K562 (cell line): ENCODE measurements around the gene RPL28. TPM values are rescaled to one million over a fixed set of nuclear protein-coding genes. Genes with fewer than 3 reads are reported as not detected.

Experiments
- ASH1L ChIP-seq: fragments of 450-650 bp; IDR thresholded peaks from 2 replicates; pipeline ENCODE4 v1.6.1; 2018; ENCODE audit warnings: borderline replicate concordance, mild to moderate bottlenecking, low read depth; ENCODE audit not compliant: partially characterized antibody
- BCOR ChIP-seq: fragments of 450-650 bp; IDR thresholded peaks from 2 replicates; pipeline ENCODE4 v1.6.1; 2016
- FOXM1 ChIP-seq, 2 experiments: fragments of 450-650 bp in 1 of 2; sonication (generic) in 1 of 2; formaldehyde crosslinking in 1 of 2; IDR thresholded peaks; 2 replicates each; pipeline versions ENCODE4 v1.6.1 to v1.9.0; 2017 to 2022; ENCODE audit warnings: low read depth in 2 of 2, mild to moderate bottlenecking in 2 of 2, missing genetic modification reagents in 1 of 2, moderate library complexity in 1 of 2
- HDAC8 ChIP-seq: fragments of 450-650 bp; IDR thresholded peaks from 2 replicates; pipeline ENCODE4 v1.6.1; 2016; ENCODE audit warnings: mild to moderate bottlenecking, missing genetic modification characterization, moderate library complexity, missing compliant biosample characterization
- MTA3 ChIP-seq: fragments of 450-650 bp; formaldehyde crosslinking; IDR thresholded peaks from 2 replicates; pipeline ENCODE4 v1.6.1; 2017; ENCODE audit warnings: mild to moderate bottlenecking, borderline replicate concordance
- PURB ChIP-seq: sonication (generic); formaldehyde crosslinking; IDR thresholded peaks from 2 replicates; pipeline ENCODE4 v1.9.0; 2021; ENCODE audit warnings: low read depth, mild to moderate bottlenecking, missing genetic modification reagents
- RAD51 ChIP-seq: fragments of 450-650 bp; IDR thresholded peaks from 2 replicates; pipeline ENCODE4 v1.7.1; 2016; ENCODE audit warnings: low read depth, mild to moderate bottlenecking, borderline replicate concordance
- SAFB2 ChIP-seq: fragments of 200-400 bp; formaldehyde crosslinking; IDR thresholded peaks from 2 replicates; pipeline ENCODE4 v1.6.1; 2018; ENCODE audit warnings: borderline replicate concordance, low read length, low read depth, moderate library complexity; ENCODE audit not compliant: severe bottlenecking
- SMAD2 ChIP-seq: fragments of 150-350 bp; IDR thresholded peaks from 2 replicates; pipeline ENCODE4 v1.6.1; 2014; ENCODE audit warnings: low read depth, mild to moderate bottlenecking, low read length
- TCF7 ChIP-seq: sonication (generic); IDR thresholded peaks from 2 replicates; pipeline ENCODE4 v1.6.1; 2016; ENCODE audit warnings: antibody characterized with exemption, borderline replicate concordance
- TOE1 ChIP-seq, 2 experiments: fragments of 450-650 bp in 1 of 2; sonication (generic) in 1 of 2; formaldehyde crosslinking in 1 of 2; IDR thresholded peaks; 2 replicates each; pipeline versions ENCODE4 v1.7.1 to v1.8.0; 2016 to 2022; ENCODE audit warnings: borderline replicate concordance in 2 of 2, mild to moderate bottlenecking in 2 of 2, antibody characterized with exemption in 1 of 2, inconsistent platforms in 1 of 2, low read depth in 1 of 2, missing genetic modification reagents in 1 of 2, moderate library complexity in 1 of 2
- WHSC1 ChIP-seq: IDR thresholded peaks from one replicate; pipeline ENCODE4 v1.6.1; 2012; ENCODE audit warnings: low read length, control low read depth, inconsistent platforms
- XRCC3 ChIP-seq: fragments of 450-650 bp; IDR thresholded peaks from 2 replicates; pipeline ENCODE4 v1.6.1; 2017; ENCODE audit warnings: mild to moderate bottlenecking, moderate library complexity
- ZBTB17 ChIP-seq: fragments of 450-650 bp; formaldehyde crosslinking; IDR thresholded peaks from 2 replicates; pipeline ENCODE4 v1.4.0; 2020; ENCODE audit warnings: mild to moderate bottlenecking
- ZBTB8A ChIP-seq: fragments of 450-650 bp; IDR thresholded peaks from 2 replicates; pipeline ENCODE4 v1.6.1; 2018; ENCODE audit warnings: mild to moderate bottlenecking, moderate library complexity; ENCODE audit not compliant: partially characterized antibody
- ZKSCAN8 ChIP-seq: fragments of 200-800 bp; sonication (Bioruptor generic); IDR thresholded peaks from 2 replicates; pipeline ENCODE4 v1.6.1; 2016; ENCODE audit warnings: missing genetic modification characterization, missing compliant biosample characterization
- ZNF232 ChIP-seq: sonication (generic); formaldehyde crosslinking; IDR thresholded peaks from 2 replicates; pipeline ENCODE4 v1.8.0; 2022; ENCODE audit warnings: mild to moderate bottlenecking, missing genetic modification reagents
- ZNF586 ChIP-seq: fragments of 450-650 bp; formaldehyde crosslinking; conservative IDR thresholded peaks from 2 replicates; pipeline ENCODE4 v1.4.0; 2020; ENCODE audit warnings: mild to moderate bottlenecking, moderate library complexity
- ZNF668 ChIP-seq: fragments of 250-450 bp; sonication (Bioruptor Pico); IDR thresholded peaks from 2 replicates; pipeline ENCODE4 v1.8.0; 2022; ENCODE audit warnings: mild to moderate bottlenecking, inconsistent platforms
- ZNF785 ChIP-seq: fragments of 250-450 bp; sonication (Bioruptor Pico); IDR thresholded peaks from 2 replicates; pipeline ENCODE4 v1.4.0; 2020; ENCODE audit warnings: mild to moderate bottlenecking
- ZZZ3 ChIP-seq: fragments of 450-650 bp; IDR thresholded peaks from 2 replicates; pipeline ENCODE4 v1.6.1; 2016; ENCODE audit warnings: antibody characterized with exemption, mild to moderate bottlenecking, moderate library complexity
- polyA plus RNA-seq, 8 experiments: library from polyadenylated mRNA; depleted of rRNA in 4 of 8; stranded (reverse) in 5 of 8; unstranded in 3 of 8; fragments of >200 nt; fragmentation: Nextera tagmentation in 2 of 8; fragmentation: Illumina TruSeq in 1 of 8; extraction: Ambion mirVana in 2 of 8; extraction: Trizol in 1 of 8; gene quantifications; 2 replicates each; pipeline versions ENCODE4 v1.2.1 to v1.2.3, GENCODE V29; 2011 to 2014; ENCODE audit warnings: inconsistent platforms in 1 of 8, missing spikeins in 1 of 8
- total RNA-seq, 7 experiments: library from RNA; depleted of rRNA in 6 of 7; stranded (reverse); fragments of >200 nt in 6 of 7; fragmentation: Illumina TruSeq in 2 of 7; extraction: Trizol in 2 of 7; gene quantifications; 2 replicates each; pipeline versions ENCODE4 v1.2.1 to v1.2.3, GENCODE V29; 2011 to 2021; ENCODE audit warnings: low replicate concordance in 1 of 7
- TF ChIP-seq, protein P1 (sequence below): sonication (generic); formaldehyde crosslinking; IDR thresholded peaks from 2 replicates; pipeline ENCODE4 v1.8.0; 2022; ENCODE audit warnings: missing genetic modification reagents, mild to moderate bottlenecking, moderate library complexity, borderline replicate concordance

Gene RPL28
- total and polyA plus RNA-seq, 9 of the 15 experiments (the other 6 are each of a cell fraction or from before 2014, with no cell fraction given): 124 to 3,106 (median 622) TPM

- TF ChIP-seq ZNF785 (CRISPR knock-in tag): no peak
- no peak for TF ChIP-seq ZNF668 (CRISPR knock-in tag)
- TF ChIP-seq, protein P1, sequence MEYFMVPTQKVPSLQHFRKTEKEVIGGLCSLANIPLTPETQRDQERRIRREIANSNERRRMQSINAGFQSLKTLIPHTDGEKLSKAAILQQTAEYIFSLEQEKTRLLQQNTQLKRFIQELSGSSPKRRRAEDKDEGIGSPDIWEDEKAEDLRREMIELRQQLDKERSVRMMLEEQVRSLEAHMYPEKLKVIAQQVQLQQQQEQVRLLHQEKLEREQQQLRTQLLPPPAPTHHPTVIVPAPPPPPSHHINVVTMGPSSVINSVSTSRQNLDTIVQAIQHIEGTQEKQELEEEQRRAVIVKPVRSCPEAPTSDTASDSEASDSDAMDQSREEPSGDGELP (CRISPR knock-in tag): peak; percentile 77; the same call in 1 of the 2 replicates
- TF ChIP-seq WHSC1: no peak
- TF ChIP-seq ZNF586 (CRISPR knock-in tag): no peak
- TF ChIP-seq ZKSCAN8 (CRISPR knock-in tag): no peak
- no peak for TF ChIP-seq XRCC3
- no peak for TF ChIP-seq ZBTB17 (CRISPR knock-in tag)
- peak; percentile 92; the same call in 1 of the 2 replicates for TF ChIP-seq MTA3
- no peak for TF ChIP-seq RAD51
- TF ChIP-seq ZZZ3: no peak
- TF ChIP-seq ASH1L: peak; percentile 98
- no peak for TF ChIP-seq TCF7
- no peak for TF ChIP-seq ZBTB8A
- peak; percentile 40; the same call in 1 of the 2 replicates for TF ChIP-seq FOXM1 (IDR thresholded peaks at IDR 0.05; ENCODE audit: low read depth)
- no peak for TF ChIP-seq FOXM1 (CRISPR knock-in tag; IDR thresholded peaks at IDR 0.05; ENCODE audit: low read depth)
- TF ChIP-seq SAFB2: no peak
- no peak for TF ChIP-seq SMAD2
- TF ChIP-seq ZNF232: no peak
- TF ChIP-seq TOE1 (IDR thresholded peaks at IDR 0.05; ENCODE audit: borderline replicate concordance): no peak
- no peak for TF ChIP-seq TOE1 (CRISPR knock-in tag; IDR thresholded peaks at IDR 0.05; ENCODE audit: borderline replicate concordance, low read depth)
- no peak for TF ChIP-seq PURB (CRISPR knock-in tag)
- no peak for TF ChIP-seq BCOR
- no peak for TF ChIP-seq HDAC8
Observed at GRCh38 chr19:55339105-55339888, 46.4 kb upstream of the RPL28 start, which contains the start of gene KMT5C (continued).
